CD1c-positive myeloid dendritic cell (primary cell): ENCODE results near the gene TICRR.

ENCODE experiments used
- DNase-seq: peaks from one replicate; pipeline ENCODE4 v3.0.0-alpha.2; 2016; ENCODE audit errors: extremely low spot score

The TICRR gene

DNA sequence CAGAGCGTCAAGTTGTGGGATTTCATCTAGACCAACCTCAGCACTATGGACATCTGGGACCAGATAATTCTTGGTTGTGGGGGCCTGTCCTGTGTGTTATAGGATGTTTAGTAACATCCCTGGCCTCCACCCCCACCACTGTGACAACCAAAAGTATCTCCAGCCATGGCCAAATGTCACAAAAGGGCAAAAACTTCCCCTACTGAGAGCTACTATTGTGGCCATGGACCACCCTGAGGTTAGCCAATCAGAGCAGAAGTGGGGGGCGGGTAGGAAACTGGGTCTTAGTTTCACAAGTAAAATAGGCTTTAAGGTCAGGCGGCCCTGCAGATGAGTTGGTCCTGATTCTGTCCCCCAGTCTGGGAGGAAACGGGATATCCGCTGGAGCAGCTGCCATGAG lies 54.6 kb downstream of the TICRR start:
- no peak for DNase-seq

DNA sequence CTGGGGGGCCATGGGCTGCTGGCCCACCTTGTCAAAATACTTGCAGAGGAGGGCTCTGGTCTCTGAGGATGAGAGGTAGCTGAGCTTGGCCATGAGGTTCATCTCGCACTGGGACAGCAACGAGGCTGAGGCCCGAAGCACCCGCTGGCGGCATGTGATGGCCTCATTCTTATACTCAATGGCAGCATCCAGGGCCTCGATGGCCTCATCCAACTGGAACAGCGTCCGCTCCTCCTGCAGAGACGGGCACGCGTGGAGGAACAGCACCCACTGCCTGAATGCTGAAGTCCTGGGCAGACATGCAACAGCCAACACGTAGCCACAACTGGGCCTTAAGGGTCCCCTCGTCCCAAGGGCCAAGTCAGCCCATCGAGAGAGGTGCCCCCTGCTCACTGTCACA lies 55.0 kb downstream of the TICRR start:
- DNase-seq: no peak

DNA sequence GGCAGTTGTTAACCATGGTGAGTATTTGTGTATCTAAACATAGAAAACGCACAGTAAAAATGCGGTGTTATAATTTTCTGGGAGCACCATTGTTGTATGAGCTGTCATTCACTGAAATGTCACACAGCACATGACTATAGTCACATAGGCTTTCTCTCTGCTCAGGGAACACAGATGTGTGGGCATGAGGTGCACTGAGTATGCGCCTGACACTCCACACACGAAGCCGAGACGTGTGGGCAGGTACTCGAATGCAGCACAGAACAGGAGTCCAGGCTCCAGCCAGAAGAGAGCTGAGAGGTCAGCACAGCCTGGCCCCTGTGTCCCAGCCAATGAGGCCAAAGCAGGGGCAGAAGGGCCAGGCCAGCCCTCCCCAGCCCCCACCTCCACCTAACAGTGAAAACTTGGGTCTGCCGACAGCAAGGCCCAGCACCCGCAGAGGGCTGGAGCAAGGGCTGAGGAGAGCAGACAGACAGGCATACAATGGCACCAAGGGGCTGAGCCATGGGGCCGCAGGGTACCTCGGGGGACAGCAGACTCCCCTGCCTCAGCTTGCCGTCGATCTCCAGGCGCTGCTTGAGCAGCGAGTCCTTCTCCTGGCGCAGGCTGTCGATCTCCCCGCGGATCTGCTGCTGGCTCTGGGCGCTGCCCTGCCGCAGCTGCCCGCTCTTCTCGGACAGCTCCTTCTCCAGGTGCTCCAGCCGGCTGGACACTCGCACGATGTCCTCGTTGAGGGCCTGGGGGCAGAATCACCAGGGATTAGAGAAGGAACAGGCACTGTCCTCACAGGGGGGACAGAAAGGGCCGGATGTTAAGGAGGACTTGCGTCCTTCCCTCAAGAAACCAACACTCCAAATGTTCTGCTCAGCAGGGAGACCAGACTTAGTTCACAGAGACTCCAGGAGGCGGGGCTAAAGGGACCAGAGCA lies 56.0 kb downstream of the TICRR start:
- no peak for DNase-seq

DNA sequence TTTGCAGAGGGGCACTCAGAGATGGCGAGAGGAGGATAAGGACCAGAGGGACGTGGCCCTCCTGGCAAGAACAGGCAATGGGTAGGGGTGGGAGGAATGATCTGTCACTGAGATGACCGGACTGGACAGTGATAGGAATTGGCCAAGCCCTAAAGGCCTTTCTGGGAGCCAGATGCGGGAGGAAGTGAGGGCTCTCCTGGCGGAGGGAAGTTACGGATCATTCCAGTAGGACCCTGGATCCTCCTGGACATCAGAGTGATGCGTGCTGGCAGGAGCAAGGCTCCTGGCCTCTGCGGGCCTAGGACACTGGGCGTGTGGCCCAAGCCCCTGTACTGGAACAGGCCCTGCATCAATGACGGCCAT lies 56.6 kb downstream of the TICRR start:
- no peak for DNase-seq

DNA sequence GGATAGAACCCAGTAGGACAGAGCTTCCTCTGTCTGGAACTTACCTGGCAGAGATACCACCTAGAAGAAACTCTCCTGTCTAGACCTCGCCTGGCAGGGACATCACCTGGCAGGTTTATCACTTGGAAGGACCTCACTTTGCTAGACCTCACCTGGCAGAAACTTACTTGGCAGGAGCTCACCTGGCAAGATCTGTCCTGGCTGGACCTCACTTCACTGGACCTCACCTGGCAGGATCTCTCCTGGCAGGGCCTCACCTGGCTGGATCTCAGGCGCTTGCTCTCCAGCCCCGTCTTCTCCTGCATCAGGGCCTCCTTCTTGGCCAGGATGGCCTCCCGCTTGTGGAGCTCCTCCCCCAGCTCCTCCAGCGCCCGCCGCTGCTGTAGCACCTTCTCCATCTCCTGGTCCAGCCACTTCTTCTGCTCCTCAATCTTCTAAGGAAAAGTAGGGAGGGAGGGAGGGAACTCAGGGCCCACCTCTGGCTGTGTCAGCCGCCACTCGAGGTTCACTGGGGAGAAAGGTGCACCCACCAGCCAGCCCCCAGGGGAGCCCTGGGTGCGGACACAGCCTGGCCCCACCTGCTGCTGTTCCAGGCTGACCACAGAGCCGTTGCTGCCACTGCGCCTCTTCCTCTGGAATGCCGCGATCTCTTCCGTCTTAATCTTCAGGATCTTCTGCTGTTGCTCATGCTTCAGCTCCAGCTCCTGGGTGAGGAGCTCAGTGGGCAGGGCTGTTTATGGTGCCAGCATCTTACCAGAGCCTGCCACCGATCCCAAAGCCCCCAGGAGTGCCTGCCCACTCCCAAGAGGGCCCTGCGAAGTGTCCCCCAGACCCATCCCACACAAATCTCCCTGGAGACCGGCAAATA lies 57.5 kb downstream of the TICRR start:
- DNase-seq: no peak

DNA sequence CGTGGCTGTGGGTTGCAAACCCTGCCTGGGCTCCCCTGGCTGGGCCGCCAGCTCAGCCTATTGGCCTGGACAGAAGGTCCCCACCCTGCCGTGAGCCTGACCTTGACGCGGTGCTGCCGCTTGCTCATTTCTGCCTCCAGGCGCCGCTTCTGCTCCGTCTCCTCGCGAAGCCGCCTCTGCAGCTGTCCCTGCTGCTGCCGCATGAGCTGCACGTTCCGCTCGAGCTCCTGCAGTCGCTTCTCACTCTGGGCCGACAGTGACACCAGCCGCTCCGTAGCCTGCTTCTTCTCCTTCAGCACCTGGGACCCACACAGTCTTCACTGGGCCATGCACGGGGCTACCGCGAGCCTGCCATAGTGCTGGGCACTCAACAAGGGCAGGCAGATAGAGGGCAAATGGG lies 58.3 kb downstream of the TICRR start:
- DNase-seq: no peak

DNA sequence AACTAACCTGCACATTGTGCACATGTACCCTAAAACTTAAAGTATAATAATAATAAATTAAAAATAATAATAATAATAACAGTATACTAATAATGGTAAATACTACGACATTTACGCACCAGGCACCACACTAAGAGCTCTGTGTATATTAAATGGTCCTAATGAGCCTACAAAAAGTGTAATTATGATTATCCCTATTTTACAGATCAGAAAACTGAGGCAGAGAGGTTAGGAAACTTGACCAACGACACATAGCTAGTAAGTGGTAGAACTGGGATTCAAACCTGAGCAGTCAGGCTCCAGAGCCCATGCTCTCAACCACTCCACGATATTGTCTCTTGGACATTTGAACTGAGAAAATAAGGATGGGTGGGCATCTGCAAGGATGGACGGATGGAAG lies 65.0 kb downstream of the TICRR start:
- DNase-seq: no peak

DNA sequence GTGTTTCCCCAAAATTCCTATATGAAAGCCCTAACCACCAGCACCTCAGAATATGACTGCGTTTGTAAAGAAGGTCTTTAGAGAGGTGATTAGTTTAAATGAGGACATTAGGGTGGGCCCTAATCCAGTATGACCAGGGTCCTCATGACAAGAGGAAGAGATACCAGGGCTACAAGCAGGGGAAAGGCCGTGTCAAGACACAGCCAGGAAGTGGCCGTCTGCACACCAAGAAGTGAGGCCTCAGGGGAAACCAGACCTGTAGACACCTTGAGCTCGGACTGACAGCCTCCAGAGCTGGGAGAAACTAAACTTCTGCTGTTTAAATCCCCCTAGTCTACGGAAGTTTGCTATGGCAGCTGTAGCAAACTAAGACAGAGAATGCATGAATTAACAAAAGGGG lies 65.8 kb downstream of the TICRR start:
- DNase-seq: no peak

DNA sequence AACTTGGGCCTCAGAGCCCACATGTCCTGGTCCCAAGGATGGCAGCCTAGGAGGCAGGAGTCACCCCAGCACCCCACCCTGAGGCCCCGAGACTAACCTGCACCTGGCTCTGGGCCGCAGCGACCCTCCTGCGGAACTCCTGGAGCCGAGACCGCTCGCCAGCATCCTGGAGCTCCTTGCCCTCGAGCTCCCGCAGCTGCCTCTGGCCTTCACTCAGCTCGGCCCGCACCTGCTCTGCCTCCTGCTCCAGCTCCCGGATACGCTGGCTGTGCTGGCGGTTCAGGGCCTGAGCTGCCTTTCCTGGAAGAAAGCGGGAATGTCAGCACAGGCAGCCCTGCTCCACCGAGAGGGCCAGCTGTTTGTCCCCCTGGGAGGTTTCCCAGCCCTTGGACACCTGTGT lies 66.8 kb downstream of the TICRR start:
- no peak for DNase-seq

DNA sequence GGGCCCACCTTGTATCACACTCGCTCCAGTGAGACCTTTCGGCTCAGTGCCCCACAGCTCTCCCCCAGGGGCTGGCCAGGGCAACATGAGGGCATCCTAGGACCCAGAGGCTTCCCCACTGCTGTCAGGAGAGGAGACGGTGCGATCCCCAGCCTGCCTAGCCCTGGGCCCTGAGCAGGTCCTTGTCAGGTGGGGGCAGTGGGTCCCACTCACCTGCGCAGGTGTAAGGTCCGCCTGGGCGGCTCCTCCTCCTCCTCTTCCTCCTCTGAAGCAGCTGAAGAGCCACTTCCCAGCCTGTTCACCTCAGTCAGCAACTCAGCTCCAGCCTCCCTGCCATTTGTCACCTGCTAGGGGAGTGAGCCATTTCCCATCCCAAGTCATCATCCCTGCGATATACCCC lies 70.4 kb downstream of the TICRR start:
- DNase-seq: no peak

DNA sequence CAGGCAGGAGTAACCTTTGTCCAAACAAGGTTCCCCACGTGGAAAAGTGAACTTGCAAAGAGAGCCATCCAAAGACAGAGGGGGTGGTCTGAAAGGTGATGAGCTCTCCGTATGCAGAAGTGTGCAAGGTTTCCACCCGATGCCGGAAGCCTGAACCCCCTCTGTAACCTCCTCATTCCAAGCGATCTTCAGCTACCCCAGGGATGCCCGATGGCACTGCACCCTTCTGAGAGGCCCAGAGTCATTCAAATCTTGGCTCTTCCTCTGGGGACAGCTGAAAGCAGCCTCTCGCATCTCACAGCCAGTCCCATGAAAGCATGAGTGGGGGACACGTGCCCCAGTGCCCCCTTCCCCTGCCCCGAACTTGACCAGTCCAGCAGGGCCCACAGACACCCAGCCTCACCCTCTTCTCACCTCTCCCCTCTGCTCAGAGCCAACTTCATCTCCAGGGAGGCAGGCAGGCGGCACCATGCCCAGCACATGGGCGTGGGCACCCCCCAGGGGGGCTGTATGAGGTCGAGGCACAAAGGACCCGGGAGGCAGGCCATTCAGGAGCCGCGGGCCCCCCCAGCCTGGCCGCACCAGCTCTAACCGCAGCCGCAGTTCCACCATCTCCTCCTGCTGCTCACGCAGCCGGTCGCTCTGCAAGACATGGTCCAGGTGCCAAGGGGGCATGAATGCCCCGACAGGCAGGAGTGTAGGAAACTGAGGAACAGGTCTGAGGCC lies 71.3 kb downstream of the TICRR start:
- DNase-seq: no peak

DNA sequence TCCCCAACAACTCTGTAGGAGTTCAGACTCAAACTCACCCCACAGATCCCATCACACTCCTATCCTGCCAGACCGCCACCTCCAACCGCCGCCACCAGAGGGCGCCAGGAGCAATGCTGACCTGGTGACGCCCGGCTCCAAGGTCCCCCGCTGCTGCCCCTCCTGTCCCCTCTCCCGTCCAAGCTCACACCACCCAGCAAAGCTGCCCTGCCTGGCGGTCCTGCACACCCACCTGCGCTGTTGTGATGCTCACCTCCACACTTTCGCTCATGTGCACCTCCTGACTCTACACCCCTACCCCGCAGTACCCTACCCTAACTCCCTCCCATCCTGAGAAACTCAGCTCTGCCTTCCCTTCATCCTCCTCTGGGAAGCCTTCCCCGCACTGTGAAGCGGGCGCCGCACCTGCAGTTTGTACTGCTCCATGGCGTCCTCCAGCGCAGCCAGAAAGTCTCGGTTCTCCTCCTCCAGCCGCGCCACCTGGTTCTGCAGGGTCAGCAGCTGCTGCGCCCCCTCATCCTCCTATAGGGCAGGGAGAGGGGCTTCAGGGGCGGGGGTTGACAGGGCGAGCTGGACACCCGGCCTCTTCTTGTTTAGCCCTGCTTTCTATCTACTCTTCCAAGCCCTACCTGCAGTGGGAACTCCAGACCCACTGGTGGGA lies 72.1 kb downstream of the TICRR start:
- DNase-seq: peak; percentile 62

DNA sequence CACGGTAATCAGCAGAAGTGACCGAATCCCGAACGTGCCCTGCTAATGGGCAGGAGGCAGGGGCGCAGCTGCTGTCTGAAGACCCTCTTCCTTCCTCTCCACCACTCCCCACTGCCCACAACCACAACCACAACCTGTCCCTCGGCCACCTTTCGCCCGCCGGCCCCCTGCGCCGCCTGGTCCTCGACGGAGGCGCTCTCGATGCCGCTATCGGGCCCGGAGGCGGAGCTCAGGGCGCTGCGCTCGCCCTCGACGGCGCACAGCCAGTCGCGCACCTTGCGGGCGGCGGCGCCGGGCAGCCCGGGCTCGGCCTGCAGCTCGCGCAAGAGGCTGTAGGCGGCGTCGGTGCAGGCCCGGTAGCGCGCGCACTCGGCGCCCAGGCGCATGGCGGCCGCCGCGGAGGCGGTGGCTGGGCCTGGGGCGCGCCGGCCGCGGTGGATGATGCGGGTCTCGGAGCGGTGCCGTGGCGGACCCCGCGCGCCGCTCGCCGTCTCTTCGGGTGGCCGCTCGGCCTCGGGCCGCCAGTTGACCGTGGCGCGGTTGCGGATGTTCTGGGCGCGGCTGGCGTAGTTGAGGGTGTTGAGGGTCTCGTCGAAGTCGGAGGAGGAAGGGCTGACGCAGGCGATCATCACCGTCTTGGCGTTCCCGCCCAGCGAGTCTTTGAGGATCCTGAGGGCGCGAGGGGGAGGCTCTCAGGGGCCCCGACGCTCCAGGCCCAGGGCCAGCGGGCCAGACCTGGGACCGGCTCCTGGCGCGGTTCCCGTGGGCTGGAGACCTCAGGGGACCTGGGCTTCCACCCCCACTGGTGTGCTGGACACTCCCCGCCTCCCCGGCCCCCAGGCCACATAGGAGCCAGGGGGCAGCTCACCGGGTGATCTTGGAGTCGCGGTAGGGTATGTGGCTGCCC lies 73.1 kb downstream of the TICRR start:
- no peak for DNase-seq

DNA sequence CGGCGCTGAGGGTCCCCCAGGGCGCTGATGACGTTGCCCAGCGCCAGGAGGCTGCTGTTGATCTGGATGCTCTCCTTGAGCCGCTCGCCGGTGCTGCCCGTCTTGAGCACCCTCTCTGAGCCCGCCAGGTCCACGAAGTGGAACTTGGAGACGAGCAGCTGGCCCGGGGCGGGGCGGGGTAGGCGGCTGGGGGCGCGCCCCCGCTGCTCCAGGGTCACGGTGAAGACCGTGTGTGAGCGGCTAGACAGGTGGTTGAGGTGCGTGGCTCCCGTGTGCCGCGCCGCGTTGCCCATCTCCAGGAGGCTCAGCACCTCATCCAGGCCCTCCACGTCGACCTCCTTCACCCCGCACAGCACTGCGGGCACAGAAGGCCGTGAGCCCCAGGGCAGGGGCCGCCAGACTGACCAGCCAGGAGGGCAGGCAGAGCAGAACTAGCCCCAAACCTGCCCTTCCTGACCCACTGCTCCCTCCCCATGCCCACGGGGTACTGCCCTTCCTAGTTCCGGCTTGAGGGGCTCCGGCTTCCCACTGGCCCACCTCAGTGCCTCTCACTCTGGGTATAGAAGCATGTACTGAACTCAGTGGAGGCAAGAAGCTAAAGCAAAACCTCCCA lies 73.8 kb downstream of the TICRR start:
- DNase-seq: no peak

DNA sequence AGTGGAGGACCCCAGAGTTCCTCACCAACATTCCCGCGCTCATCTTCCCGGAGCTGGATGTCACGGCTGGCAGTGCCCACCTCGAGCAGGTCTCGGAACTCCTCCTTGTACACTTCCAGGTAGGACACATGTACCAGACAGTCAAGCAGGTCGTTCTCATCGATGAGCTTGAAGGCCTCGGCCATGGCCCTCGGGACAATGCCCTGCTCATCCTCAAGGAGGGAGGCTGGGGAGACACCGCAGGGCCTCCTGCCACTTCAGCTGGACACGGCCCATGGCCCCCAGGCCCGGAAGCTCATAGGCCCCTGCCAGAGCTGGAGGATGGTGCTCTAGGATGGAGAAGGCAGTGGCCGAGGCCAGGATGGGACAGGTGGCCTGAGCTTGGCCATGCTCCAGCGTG lies 74.4 kb downstream of the TICRR start:
- no peak for DNase-seq

DNA sequence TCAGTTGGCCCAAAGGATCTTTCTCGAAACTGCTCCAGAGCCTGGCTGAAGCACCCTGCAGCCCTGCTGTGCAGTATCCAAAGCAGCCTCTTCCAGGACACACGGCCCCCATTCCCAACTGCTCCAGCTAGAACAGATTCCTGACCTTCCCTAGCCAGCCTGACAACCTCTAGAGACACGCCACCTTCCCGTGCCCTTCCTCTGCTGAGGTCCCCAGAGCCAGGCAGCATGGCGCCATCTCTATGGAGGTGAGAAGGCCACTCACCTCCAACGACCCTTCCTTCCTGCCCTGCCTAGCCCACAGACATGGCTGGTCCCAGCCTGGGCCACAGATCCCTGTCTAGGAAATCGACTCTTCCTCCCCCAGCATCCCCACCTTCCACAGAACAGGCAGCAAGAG lies 76.9 kb downstream of the TICRR start:
- DNase-seq: no peak

DNA sequence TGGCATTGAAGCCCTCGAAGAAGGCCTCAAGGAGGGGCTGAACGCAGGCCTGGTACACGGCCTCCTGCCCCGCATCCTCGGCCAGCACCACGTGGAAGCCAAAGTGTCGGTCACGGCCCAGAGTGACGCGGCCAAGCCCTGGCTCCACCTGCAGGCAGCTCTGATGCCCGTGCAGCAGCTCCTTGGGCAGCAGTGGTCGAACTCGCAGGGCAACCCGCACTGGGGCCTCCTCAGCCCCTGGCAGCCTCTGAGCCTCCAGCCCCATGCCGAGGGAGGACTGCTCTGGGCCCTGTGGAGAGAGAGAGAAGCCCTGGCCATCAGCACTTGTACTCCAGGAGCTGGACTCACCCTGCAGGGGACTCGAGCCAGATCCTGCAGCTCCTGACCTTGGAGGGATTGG lies 77.4 kb downstream of the TICRR start:
- DNase-seq: no peak

DNA sequence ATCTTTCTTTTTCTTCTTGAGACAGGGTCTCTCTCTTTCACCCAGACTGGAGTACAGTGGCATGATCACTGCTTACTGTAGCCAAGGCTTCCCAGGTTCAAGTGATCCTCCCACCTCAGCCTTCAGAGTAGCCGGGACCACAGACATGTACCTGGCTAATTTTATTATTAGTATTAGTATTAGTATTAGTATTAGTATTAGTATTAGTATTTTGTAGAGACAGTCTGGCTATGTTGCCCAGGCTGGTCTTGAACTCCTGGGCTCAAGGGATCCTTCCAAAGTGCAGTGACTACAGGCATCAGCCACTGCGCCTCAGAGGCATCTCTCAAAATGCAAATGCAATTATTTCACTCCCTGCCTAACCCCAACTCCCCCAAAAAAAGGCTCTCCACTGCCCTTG lies 78.3 kb downstream of the TICRR start:
- no peak for DNase-seq

DNA sequence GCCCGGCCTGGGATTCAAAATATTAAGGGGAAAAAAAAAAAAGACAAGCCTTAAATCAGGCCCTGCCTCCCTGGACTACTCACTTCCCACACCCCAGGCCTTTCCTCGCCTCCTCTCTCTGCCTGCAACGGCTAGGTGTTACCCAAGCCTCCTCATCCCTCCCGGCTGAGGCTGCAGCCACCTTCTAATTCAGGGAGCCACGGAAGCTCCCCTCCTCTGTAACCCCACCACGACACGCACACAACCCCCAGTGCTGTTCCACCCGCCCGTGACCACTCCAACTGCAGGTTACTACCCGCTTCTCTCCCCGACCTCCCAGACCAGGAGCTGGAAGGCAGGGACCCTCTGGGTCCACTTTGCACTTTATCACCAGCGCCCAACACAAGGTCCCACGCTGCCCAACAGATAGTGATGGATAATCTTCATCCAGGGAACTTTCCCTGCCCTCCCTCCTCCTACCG lies 79.1 kb downstream of the TICRR start:
- no peak for DNase-seq
